PC-3 (cell line): ENCODE data around the gene CENPVL1. TPM values are rescaled to one million over a fixed set of nuclear protein-coding genes. Genes with fewer than 3 reads are reported as not detected.
"Not testable (repeated sequence)": the region's sequence is repeated elsewhere in the genome, so short reads cannot be mapped to it uniquely, and the experiment has no call there.

ENCODE experiments used
- ATAC-seq: fragments of 200-7000 bp; cut with Tn5 transposase; 2 replicates; pipeline ENCODE4 v1.9.1; 2020; ENCODE audit warnings: mild to moderate bottlenecking, moderate library complexity
- BruUV-seq: library from RNA; stranded (reverse); fragments of 400-500 nt; replicated peaks from 2 replicates; lab custom pipeline; 2021; lab: Mats Ljungman, UMichigan
- CTCF ChIA-PET: fragments of 300-600 bp; sonication (Branson Sonifier 250); formaldehyde crosslinking; loops from one replicate; lab custom pipeline; 2022; ENCODE audit warnings: antibody characterized with exemption; lab: Charles Lee
- POLR2A ChIA-PET: fragments of 300-600 bp; sonication (Branson Sonifier 250); formaldehyde crosslinking; loops from one replicate; lab custom pipeline; 2022; ENCODE audit warnings: antibody characterized with exemption; ENCODE audit not compliant: unreplicated experiment; lab: Charles Lee
- DNase-seq: peaks from one replicate; pipeline ENCODE4 v3.0.0-alpha.2; 2015
- H2AFZ ChIP-seq: fragments of 300-600 bp; sonication (generic); 2 replicates; pipeline ENCODE4 v1.6.0; 2016; ENCODE audit warnings: antibody characterized with exemption, low read length
- H3F3A ChIP-seq: fragments of 300-600 bp; sonication (generic); one replicate; pipeline ENCODE4 v1.6.0; 2017; ENCODE audit warnings: antibody characterized with exemption, low read length, control low read depth, mild to moderate bottlenecking; ENCODE audit not compliant: unreplicated experiment
- H3K27ac ChIP-seq: fragments of 300-600 bp; sonication (generic); 2 replicates; pipeline ENCODE4 v1.5.1; 2016; ENCODE audit warnings: mild to moderate bottlenecking, low read length
- H3K27me3 ChIP-seq: fragments of 300-600 bp; sonication (generic); 2 replicates; pipeline ENCODE4 v1.6.1; 2016; ENCODE audit warnings: low read length, mixed read lengths
- H3K36me3 ChIP-seq: fragments of 300-600 bp; sonication (generic); 2 replicates; pipeline ENCODE4 v1.6.1; 2016; ENCODE audit warnings: low read depth, mixed run types, low read length, mixed read lengths
- H3K4me1 ChIP-seq: fragments of 300-600 bp; sonication (generic); 2 replicates; pipeline ENCODE4 v1.5.1; 2016; ENCODE audit warnings: low read length; ENCODE audit not compliant: insufficient read depth
- H3K4me2 ChIP-seq: fragments of 300-600 bp; sonication (generic); 2 replicates; pipeline ENCODE4 v1.6.0; 2016; ENCODE audit warnings: low read length
- H3K4me3 ChIP-seq: fragments of 300-600 bp; sonication (generic); 2 replicates; pipeline ENCODE4 v1.5.1; 2016; ENCODE audit warnings: mild to moderate bottlenecking, low read length, mixed read lengths
- H3K79me2 ChIP-seq: fragments of 300-600 bp; sonication (generic); 2 replicates; pipeline ENCODE4 v1.6.1; 2017; ENCODE audit warnings: low read length, mixed read lengths
- H3K9ac ChIP-seq: fragments of 300-600 bp; sonication (generic); 2 replicates; pipeline ENCODE4 v1.6.0; 2016; ENCODE audit warnings: mild to moderate bottlenecking, low read length
- H3K9me2 ChIP-seq: fragments of 300-600 bp; sonication (generic); replicated peaks from 2 replicates; pipeline ENCODE4 v1.6.1; 2016; ENCODE audit warnings: mixed run types, low read length, mixed read lengths
- H3K9me3 ChIP-seq: fragments of 300-600 bp; sonication (generic); 2 replicates; pipeline ENCODE4 v1.6.1; 2016; ENCODE audit warnings: low read length, mixed read lengths
- H4K20me1 ChIP-seq: fragments of 300-600 bp; sonication (generic); 2 replicates; pipeline ENCODE4 v1.6.1; 2016; ENCODE audit warnings: low read length, mixed read lengths
- CTCF ChIP-seq: fragments of 300-600 bp; sonication (generic); conservative IDR thresholded peaks from 2 replicates; pipeline ENCODE4 v1.5.1; 2017; ENCODE audit warnings: antibody characterized with exemption, low read depth, mild to moderate bottlenecking, low read length
- EZH2 ChIP-seq: fragments of 300-600 bp; sonication (generic); IDR thresholded peaks from one replicate; pipeline ENCODE4 v1.6.1; 2017; ENCODE audit warnings: antibody characterized with exemption, mild to moderate bottlenecking, low read length; ENCODE audit not compliant: unreplicated experiment
- EZH2phosphoT487 ChIP-seq: fragments of 300-600 bp; sonication (generic); IDR thresholded peaks from 2 replicates; pipeline ENCODE4 v1.6.1; 2018; ENCODE audit warnings: mild to moderate bottlenecking, antibody characterized with exemption, low read length, borderline replicate concordance
- intact Hi-C: fragments of 100-400 bp; cut with micrococcal nuclease; formaldehyde crosslinking; loops from 2 replicates; pipeline ENCODE4 v1.9.0; 2023
- total RNA-seq: library from RNA; depleted of rRNA; stranded (reverse); fragments of >200 nt; gene quantifications from 2 replicates; pipeline ENCODE4 v1.2.3, GENCODE V29; 2014

CENPVL1 gene
- total RNA-seq, 1 experiment from 2014 or later, result not detected

DNA sequence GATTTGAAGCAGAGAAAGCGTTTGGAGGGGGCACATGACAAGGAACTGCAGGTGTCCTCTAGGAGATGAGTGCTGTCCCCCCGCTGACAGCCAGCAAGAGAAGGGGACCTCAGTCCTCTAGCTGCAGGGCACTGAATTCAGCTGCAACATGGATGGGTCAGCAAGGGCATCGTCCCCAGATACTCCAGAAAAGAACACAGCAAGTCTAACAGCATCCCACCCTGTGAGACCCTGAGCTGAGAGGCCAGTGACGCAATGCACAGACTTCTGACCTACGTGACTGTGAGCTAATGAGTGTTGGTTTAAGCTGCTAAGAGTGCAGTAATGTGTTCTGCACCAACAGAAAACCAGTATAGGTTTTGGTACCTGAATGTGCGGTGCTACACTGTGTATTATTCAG lies 16.1 kb upstream of the CENPVL1 start:
- ChIA-PET POLR2A (no interaction called here), CTCF (no interaction called here)
- Histone ChIP-seq H3K4me1 (no peaks in the 10 kb centered on the region), H3K9me2 (no peaks in the 10 kb centered on the region), H3K4me2 (no peak overlapping the region), H3K27ac (no peak overlapping the region), H3K9ac (no peak overlapping the region), H3K27me3 (peaks cover 37% of the 10 kb centered on the region), H4K20me1 (no peaks in the 10 kb centered on the region), H2AFZ (no peak overlapping the region), H3K4me3 (no peak overlapping the region), H3K36me3 (no peaks in the 10 kb centered on the region), H3K9me3 (no peaks in the 10 kb centered on the region), H3K79me2 (no peaks in the 10 kb centered on the region), H3F3A (no peaks in the 10 kb centered on the region)
- no TSS peak for BruUV-seq
- ATAC-seq (no peak), DNase-seq (no peak)
- TF ChIP-seq EZH2phosphoT487 (no peak), EZH2 (no peak), CTCF (no peak)
- intact Hi-C loops, result no loop called here

GRCh38 chrX:51697397-51697796 lies 12.9 kb upstream of the CENPVL1 start:
- H3K4me3 ChIP-seq, result no peak overlapping the region
- no peaks in the 10 kb centered on the region for H3K79me2 ChIP-seq
- ATAC-seq (no peak), DNase-seq (no peak)
- H3K4me2 ChIP-seq, result no peak overlapping the region
- H3K9me2 ChIP-seq, result no peaks in the 10 kb centered on the region
- H2AFZ ChIP-seq, result no peak overlapping the region
- ChIA-PET POLR2A (no interaction called here), CTCF (no interaction called here)
- H3K36me3 ChIP-seq, result no peaks in the 10 kb centered on the region
- H3K27me3 ChIP-seq, result peaks cover 37% of the 10 kb centered on the region
- H3K4me1 ChIP-seq, result no peaks in the 10 kb centered on the region
- no peak overlapping the region for H3K27ac ChIP-seq
- no peaks in the 10 kb centered on the region for H3F3A ChIP-seq
- no peak overlapping the region for H3K9ac ChIP-seq
- intact Hi-C loops, result no loop called here
- no TSS peak for BruUV-seq
- H3K9me3 ChIP-seq, result no peaks in the 10 kb centered on the region
- no peak for TF ChIP-seq CTCF
- TF ChIP-seq EZH2phosphoT487, result no peak
- TF ChIP-seq EZH2, result no peak
- H4K20me1 ChIP-seq, result no peaks in the 10 kb centered on the region

DNA sequence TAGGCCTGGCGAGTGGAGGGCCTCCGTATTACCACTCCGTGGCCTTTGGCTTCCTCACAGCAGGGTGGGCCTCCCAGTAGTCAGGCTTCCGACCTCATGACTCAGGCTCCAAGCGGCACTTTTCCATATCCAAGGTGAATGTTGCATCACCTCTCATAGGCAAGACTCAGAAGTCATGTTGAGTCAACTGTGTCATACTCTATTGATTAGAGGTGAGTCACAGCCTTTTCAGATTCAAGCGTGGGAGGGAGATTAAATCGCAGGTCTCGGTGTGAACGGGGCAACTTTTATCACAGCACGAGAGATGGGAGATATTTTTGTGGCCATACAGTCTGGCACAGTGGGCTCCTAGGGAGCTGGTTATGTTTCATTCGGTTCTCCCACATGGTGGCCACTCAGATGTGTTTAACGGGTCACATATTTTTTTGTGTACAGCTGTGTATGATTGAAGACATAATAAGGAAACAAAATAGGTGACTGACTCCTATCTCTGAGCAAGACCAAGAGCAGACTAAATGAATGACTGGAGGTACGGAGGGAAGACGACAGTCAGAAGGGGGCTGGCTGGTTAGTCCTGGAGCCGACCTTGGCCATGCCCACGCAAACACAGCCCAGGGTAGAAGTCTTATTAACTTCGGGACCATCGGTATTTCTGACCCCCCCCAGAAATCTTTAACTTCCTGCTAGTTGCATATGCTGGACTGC lies 2.8 kb downstream of the CENPVL1 start:
- H3F3A ChIP-seq, DNase-seq, H3K9me2 ChIP-seq, H3K79me2 ChIP-seq, H2AFZ ChIP-seq, H3K27me3 ChIP-seq, H4K20me1 ChIP-seq, CTCF ChIA-PET, H3K36me3 ChIP-seq, H3K4me3 ChIP-seq, H3K9ac ChIP-seq, H3K4me2 ChIP-seq, intact Hi-C loops, BruUV-seq, H3K27ac ChIP-seq, H3K4me1 ChIP-seq, POLR2A ChIA-PET, H3K9me3 ChIP-seq: not testable (repeated sequence)
- ATAC-seq, result peak; percentile 38; the same call in 1 of the 2 replicates
